GM18861 (cell line): ENCODE data around the gene IGSF1.

Experiments used
- ATAC-seq: cut with Tn5 transposase; IDR thresholded peaks from one replicate; pipeline ENCODE4 v1.9.1; 2021; ENCODE audit not compliant: unreplicated experiment

IGSF1 gene

GRCh38 chrX:131288738-131289511 is at the start of gene IGSF1:
Gene IGSF1, minus strand, starts transcription at chrX:131289306. Its CDS starts 2,632 bp downstream, at chrX:131286674.
- no peak for ATAC-seq

- ATAC-seq: no peak
Observed at GRCh38 chrX:131332331-131332730, 43.2 kb upstream of the IGSF1 start.

DNA sequence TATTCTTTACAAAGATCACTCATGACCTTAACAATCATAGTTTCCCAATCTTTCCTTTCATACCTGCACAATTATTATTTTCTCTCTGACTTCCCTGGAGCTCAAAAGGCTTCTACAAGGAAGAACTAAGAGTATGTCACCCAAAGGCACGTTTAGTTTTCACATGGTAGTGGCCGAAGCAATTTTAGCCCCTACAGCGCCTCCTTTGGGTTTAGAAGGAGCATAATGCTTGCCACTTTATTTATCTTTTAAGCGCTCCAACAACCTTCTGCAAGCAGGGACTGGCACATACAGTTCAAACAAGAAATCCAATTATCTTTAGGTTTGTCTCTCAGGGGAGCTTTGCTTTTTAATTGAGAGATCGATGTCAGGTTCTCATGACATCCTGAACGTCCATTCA is 42.0 kb upstream of the IGSF1 start:
- no peak for ATAC-seq

DNA sequence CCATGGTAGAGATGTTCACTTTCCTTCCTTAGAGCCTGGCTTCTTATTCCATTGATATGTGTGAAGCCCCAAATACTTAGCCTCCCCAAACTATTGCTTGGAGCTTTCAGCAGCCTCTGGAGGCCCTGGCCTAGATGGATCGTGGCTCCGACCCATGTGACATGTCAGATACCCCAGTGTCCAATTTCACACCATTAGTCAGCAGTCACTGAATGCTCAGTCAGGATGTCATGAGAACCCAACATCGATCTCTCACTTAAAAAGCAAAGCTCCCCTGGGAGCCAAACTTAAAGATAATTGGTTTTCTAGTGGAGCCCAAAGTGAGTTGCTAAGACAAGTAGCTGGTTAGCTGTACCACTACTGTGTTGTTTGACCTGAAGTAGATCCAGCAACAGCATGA is 41.6 kb upstream of the IGSF1 start:
- no peak for ATAC-seq

GRCh38 chrX:131322651-131323050 is 33.5 kb upstream of the IGSF1 start:
- ATAC-seq: no peak

DNA sequence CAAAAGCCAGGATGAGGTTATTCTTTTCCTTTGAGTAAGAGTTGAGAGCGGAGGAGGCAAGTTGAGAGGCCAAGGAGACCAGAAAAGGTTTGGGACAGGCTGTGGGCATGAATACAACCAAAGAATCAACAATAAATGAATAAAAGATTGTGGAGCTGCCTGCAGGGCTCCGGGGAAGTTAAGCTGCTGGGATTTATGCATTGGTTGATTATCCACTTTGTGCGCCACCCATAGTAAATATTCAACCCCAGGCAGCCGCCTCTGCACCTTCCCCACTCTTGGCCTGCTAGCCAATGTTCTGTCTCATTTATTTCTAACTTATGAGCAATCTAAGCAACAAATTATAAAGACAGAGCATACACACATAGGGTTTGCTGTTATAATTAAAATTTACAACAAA is 28.2 kb upstream of the IGSF1 start:
- ATAC-seq: no peak

- ATAC-seq: no peak
Observed at GRCh38 chrX:131316260-131316659, 27.2 kb upstream of the IGSF1 start.

DNA sequence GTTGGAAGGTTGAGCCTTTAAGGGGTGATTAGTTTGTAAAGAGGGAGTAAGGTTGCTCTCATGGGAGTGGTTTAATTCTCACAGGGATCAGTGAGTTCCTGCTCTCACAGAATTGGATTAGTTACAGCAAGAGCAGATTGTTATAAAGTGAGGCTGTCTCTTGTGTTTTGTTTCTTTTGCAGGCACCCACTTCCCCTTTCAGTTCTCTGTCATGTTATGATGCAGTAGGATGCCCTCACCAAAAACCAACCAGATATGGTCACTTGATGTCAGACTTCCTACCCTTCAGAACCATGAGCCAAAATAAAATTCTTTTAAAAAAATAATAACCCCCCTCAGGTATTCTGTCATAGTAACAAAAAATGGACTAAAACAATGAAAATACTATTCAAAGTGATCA is 19.9 kb upstream of the IGSF1 start:
- ATAC-seq: no peak

- ATAC-seq: no peak
Observed at GRCh38 chrX:131306601-131307000, 17.5 kb upstream of the IGSF1 start.

DNA sequence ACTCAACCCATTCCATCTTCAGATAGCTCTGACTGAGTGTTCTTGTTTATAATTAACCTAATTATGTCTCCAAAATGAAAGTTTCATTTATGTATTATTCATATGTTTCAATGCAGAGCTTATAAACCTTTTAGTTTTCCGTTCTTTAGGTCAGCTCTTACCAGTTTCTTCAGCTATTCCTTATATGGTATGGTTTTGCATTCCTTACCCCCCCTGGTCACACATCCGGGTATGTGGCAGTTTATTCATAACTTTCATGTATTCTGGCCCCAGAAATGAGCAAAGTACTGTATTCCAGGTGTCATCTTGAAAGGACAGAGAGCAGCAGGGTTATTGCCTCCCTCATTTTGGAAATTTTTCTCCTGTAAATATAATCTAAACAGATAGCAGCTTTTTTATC is 16.8 kb upstream of the IGSF1 start:
- ATAC-seq: no peak

DNA sequence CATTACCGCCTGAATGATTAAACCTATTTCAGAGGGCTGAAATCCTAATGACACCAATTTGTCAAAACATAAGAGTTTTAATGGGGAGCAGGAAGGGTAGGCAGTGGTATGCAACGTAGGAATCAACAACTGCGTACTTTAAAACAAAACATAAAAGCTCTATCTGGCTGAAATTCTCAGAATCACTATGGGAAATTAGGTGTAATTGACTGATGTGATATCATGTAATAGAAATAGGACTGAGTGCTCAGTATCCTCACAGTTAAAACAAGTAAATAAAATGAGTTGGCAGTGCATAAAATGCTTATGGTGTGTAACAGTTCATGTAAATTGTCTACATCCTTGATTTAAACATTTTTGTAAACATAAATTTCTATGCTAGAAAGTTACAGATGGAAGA is 13.6 kb upstream of the IGSF1 start:
- ATAC-seq: no peak

- no peak for ATAC-seq
Observed at GRCh38 chrX:131301155-131301554, 12.0 kb upstream of the IGSF1 start.

GRCh38 chrX:131298846-131299245 is 9.7 kb upstream of the IGSF1 start:
- no peak for ATAC-seq

DNA sequence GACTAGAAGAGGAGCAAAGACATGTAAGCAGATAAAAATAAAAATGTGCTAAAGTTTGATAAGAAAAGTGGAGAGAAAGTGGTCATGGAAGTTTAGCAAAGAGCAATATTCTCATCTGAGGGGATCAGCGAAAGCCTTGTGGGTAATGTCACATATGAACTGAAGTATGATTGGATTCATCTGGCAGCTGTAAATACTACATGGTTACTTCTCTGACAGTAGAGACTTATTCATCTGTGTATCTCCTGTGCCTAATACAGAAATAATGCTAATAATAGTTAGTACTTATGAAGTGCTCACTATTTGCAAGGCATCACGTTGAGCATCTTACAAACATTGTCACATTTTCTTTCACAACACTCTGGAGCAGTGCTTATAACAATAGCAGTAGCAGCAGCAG is 8.9 kb upstream of the IGSF1 start:
- no peak for ATAC-seq

DNA sequence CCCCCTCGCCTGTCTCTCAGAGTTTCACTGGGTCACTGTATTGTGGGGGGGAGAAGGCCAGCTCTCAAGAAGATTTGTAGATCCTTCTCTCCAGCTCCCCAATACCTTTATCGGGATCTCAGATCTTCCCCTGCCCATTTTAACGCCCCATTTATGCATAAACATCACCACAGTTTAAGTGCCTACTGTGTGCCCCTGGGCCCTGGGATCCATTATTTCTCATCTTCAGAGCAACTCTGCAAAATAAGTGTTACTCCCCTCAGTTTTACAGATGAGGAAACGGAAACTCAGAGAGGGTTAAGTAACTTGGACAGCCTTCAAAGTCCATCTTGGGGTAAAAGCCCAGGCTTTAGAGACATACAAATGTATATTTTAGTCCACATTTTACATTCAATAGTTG is 421 bp upstream of the IGSF1 start:
- no peak for ATAC-seq

GRCh38 chrX:131288188-131288587 is 918 bp downstream of the IGSF1 start:
- no peak for ATAC-seq

- ATAC-seq: no peak
Observed at GRCh38 chrX:131287560-131288179, 1.4 kb downstream of the IGSF1 start.

DNA sequence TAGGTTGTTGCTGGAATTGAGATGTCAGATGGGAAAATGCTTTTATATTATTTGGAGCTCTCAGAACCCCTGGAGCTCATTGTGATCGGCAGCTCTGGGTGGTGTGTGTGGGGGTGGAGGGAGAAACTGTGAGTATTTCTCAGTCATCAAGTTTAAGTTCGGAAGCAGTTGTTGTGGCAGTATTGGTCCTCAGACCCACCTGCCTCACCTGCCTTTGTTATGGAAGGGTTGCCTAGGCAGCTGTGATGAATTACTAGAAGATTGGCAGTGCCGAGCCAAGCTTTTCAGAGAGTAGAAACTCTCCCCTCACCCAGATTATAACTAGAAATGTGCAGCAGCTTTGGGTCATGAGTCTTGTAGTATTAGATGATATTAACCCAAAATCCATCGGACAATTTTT is 9.5 kb downstream of the IGSF1 start:
- ATAC-seq: no peak

- ATAC-seq: no peak
Observed at GRCh38 chrX:131279197-131279596, 9.9 kb downstream of the IGSF1 start.

- ATAC-seq: no peak
Observed at GRCh38 chrX:131277543-131278136, 11.5 kb downstream of the IGSF1 start.

- ATAC-seq: no peak
Observed at GRCh38 chrX:131273011-131273410, 16.1 kb downstream of the IGSF1 start.

DNA sequence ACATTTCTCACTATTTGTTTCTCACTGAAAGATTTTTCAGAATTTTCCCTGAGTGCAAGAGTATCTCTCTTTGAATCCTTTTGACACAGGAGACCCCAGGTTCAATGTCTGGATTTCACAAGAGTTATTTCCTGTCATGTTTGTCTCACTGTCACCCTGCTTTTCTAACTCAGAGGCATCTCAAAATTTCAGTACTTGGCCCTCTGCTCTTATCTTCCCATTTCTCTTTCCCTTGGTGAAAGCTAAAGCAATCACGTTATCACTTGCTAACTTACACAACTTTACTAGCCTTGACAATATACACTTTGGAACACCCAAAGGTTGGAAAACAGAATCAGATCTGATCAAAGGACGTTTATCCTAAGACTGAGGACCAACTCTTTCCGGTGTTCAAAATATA is 17.3 kb downstream of the IGSF1 start:
- no peak for ATAC-seq
